ENCODE results near the gene LIMD2. TPM values are rescaled to one million over a fixed set of nuclear protein-coding genes. Genes with fewer than 3 reads are reported as not detected.

The LIMD2 gene
- total RNA-seq, 1 experiment from 2014 or later = 19.4 TPM

DNA sequence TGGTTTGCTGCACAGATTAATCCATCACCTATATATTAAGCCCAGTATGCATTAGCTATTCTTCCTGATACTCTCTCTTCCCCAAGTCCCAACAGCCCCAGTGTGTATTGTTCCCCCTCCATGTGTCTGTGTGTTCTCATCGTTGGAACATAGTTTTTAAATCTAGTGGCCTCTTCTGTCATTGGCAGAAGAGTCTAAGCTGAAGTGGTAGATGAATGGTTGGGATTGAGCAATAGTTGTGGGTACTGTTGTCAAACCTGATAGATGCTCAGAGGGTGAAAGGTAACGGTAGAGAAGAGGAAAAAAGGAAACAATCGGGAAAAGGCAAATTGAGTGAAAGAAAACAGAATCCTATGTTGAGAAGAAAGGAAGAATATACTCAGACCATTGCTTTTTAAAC lies 47.8 kb downstream of the LIMD2 start:
- DNase-seq (no peak), ATAC-seq (no peak)
- Histone ChIP-seq H3K9ac (ENCODE audit: low read length) (no peak overlapping the region), H3K36me3 (ENCODE audit: low read depth, low read length) (peaks cover 4% of the 10 kb centered on the region; the same call in 1 of the 2 replicates), H4K20me1 (ENCODE audit: low read length) (no peaks in the 10 kb centered on the region), H3K4me2 (ENCODE audit: low read length) (no peak overlapping the region), H3K27me3 (ENCODE audit: low read length) (no peaks in the 10 kb centered on the region), H3K9me2 (replicated peaks; ENCODE audit: low read length) (no peaks in the 10 kb centered on the region), H3K27ac (ENCODE audit: low read length) (no peak overlapping the region), H3F3A (ENCODE audit: low read length, unreplicated experiment) (no peaks in the 10 kb centered on the region), H3K79me2 (ENCODE audit: low read length) (no peaks in the 10 kb centered on the region), H3K4me1 (ENCODE audit: insufficient read depth, low read length) (peaks cover 8% of the 10 kb centered on the region), H3K4me3 (ENCODE audit: low read length) (no peak overlapping the region), H2AFZ (ENCODE audit: low read length) (no peak overlapping the region), H3K9me3 (ENCODE audit: low read length) (no peaks in the 10 kb centered on the region)
- TF ChIP-seq, protein P1, sequence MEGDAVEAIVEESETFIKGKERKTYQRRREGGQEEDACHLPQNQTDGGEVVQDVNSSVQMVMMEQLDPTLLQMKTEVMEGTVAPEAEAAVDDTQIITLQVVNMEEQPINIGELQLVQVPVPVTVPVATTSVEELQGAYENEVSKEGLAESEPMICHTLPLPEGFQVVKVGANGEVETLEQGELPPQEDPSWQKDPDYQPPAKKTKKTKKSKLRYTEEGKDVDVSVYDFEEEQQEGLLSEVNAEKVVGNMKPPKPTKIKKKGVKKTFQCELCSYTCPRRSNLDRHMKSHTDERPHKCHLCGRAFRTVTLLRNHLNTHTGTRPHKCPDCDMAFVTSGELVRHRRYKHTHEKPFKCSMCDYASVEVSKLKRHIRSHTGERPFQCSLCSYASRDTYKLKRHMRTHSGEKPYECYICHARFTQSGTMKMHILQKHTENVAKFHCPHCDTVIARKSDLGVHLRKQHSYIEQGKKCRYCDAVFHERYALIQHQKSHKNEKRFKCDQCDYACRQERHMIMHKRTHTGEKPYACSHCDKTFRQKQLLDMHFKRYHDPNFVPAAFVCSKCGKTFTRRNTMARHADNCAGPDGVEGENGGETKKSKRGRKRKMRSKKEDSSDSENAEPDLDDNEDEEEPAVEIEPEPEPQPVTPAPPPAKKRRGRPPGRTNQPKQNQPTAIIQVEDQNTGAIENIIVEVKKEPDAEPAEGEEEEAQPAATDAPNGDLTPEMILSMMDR (conservative IDR thresholded peaks at IDR 0.05; ENCODE audit: low read depth, low read length) = no peak
- no peak for TF ChIP-seq EZH2phosphoT487 (IDR thresholded peaks at IDR 0.05; ENCODE audit: borderline replicate concordance, low read length)
- TF ChIP-seq EZH2 (IDR thresholded peaks at IDR 0.05; ENCODE audit: low read length, unreplicated experiment) = no peak
- POLR2A ChIA-PET (ENCODE audit: unreplicated experiment) = no interaction called here
- no TSS peak for BruUV-seq (replicated peaks)
- intact Hi-C loops (cut with micrococcal nuclease) = no loop called here
- CTCF ChIA-PET = no interaction called here

DNA sequence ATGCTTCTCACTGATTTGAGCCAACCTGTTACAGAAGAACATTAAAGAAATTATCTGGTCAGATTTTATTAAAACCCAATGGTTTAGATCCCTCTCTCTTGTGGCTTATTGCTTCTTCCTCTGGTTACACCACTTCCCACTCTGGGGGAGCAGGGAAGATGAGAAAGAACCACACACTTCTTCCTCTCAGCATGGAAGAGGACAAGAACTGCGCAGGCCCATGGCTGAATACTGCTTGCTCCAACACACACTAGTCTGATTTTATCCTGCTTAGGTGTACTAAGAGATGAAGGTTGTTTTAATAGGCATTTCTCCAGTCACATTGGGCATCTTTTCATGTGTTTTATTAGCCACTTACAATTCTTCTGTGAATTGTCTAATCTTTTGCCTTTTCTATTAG lies 50.1 kb downstream of the LIMD2 start:
- Histone ChIP-seq H3K9ac (ENCODE audit: low read length) (no peak overlapping the region), H3K4me2 (ENCODE audit: low read length) (no peak overlapping the region), H3K27me3 (ENCODE audit: low read length) (no peaks in the 10 kb centered on the region), H4K20me1 (ENCODE audit: low read length) (no peaks in the 10 kb centered on the region), H2AFZ (ENCODE audit: low read length) (no peak overlapping the region), H3K4me3 (ENCODE audit: low read length) (no peak overlapping the region), H3K9me2 (replicated peaks; ENCODE audit: low read length) (no peaks in the 10 kb centered on the region), H3K27ac (ENCODE audit: low read length) (no peak overlapping the region), H3K79me2 (ENCODE audit: low read length) (no peaks in the 10 kb centered on the region), H3K9me3 (ENCODE audit: low read length) (no peaks in the 10 kb centered on the region), H3K4me1 (ENCODE audit: insufficient read depth, low read length) (peaks cover 14% of the 10 kb centered on the region), H3K36me3 (ENCODE audit: low read depth, low read length) (peaks cover 4% of the 10 kb centered on the region; the same call in 1 of the 2 replicates), H3F3A (ENCODE audit: low read length, unreplicated experiment) (no peaks in the 10 kb centered on the region)
- ATAC-seq (no peak), DNase-seq (no peak)
- ChIA-PET POLR2A (ENCODE audit: unreplicated experiment) (no interaction called here), CTCF (no interaction called here)
- BruUV-seq (replicated peaks) = no TSS peak
- TF ChIP-seq EZH2 (IDR thresholded peaks at IDR 0.05; ENCODE audit: low read length, unreplicated experiment) (no peak), EZH2phosphoT487 (IDR thresholded peaks at IDR 0.05; ENCODE audit: borderline replicate concordance, low read length) (no peak)
- TF ChIP-seq, protein P1 (conservative IDR thresholded peaks at IDR 0.05; ENCODE audit: low read depth, low read length) = no peak
- intact Hi-C loops (cut with micrococcal nuclease) = no loop called here

DNA sequence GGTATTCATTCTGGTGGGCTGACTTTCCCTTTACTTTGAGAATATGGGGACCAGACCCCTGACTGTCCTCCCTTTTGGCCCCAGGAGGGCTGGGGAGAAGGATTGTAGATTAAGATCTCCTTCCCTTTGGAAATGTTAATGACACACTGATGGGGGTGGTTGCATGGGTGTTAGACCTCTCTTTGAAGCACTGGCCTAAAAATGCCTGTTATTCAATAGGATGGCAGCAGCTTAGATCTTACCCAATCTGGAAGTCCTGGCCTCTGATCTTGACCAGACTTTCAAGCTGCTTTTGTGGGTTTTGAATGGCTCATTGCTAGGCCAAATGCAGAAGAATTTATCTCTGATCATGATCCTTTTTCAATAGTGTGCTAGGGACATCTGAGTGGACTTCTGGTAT lies 52.0 kb downstream of the LIMD2 start:
- Histone ChIP-seq H3K27me3 (ENCODE audit: low read length) (no peaks in the 10 kb centered on the region), H3K79me2 (ENCODE audit: low read length) (no peaks in the 10 kb centered on the region), H2AFZ (ENCODE audit: low read length) (no peak overlapping the region), H3K36me3 (ENCODE audit: low read depth, low read length) (peaks cover 2% of the 10 kb centered on the region; the same call in 1 of the 2 replicates), H3K4me3 (ENCODE audit: low read length) (no peak overlapping the region), H3F3A (ENCODE audit: low read length, unreplicated experiment) (no peaks in the 10 kb centered on the region), H3K9me3 (ENCODE audit: low read length) (no peaks in the 10 kb centered on the region), H3K9ac (ENCODE audit: low read length) (no peak overlapping the region), H3K4me1 (ENCODE audit: insufficient read depth, low read length) (peaks cover 14% of the 10 kb centered on the region), H3K9me2 (replicated peaks; ENCODE audit: low read length) (no peaks in the 10 kb centered on the region), H3K4me2 (ENCODE audit: low read length) (peak overlapping the region; percentile 26; the same call in 1 of the 2 replicates), H3K27ac (ENCODE audit: low read length) (no peak overlapping the region), H4K20me1 (ENCODE audit: low read length) (no peaks in the 10 kb centered on the region)
- DNase-seq (no peak), ATAC-seq (no peak)
- no peak for TF ChIP-seq EZH2 (IDR thresholded peaks at IDR 0.05; ENCODE audit: low read length, unreplicated experiment)
- TF ChIP-seq, protein P1 (conservative IDR thresholded peaks at IDR 0.05; ENCODE audit: low read depth, low read length) = no peak
- TF ChIP-seq EZH2phosphoT487 (IDR thresholded peaks at IDR 0.05; ENCODE audit: borderline replicate concordance, low read length) = no peak
- ChIA-PET CTCF (no interaction called here), POLR2A (ENCODE audit: unreplicated experiment) (no interaction called here)
- BruUV-seq (replicated peaks) = no TSS peak
- intact Hi-C loops (cut with micrococcal nuclease) = no loop called here

Measured in PC-3 (cell line).